Smooth muscle cell (in vitro differentiated cells): ENCODE measurements around the gene LRRC1. TPM values are rescaled to one million over a fixed set of nuclear protein-coding genes. Genes with fewer than 3 reads are reported as not detected.

Experiments used
- DNase-seq: peaks from one replicate; lab custom pipeline; 2025; ENCODE audit not compliant: unreplicated experiment; lab: John Stamatoyannopoulos, UW
- H2AFZ ChIP-seq: fragments of 200-600 bp; sonication (generic); 2 replicates; pipeline ENCODE4 v1.6.0; 2016; ENCODE audit warnings: antibody characterized with exemption, low read depth, mild to moderate bottlenecking
- H3F3A ChIP-seq: fragments of 200-600 bp; sonication (generic); 2 replicates; pipeline ENCODE4 v1.6.0; 2017; ENCODE audit warnings: antibody characterized with exemption, low read depth
- H3K27ac ChIP-seq: fragments of 200-600 bp; sonication (generic); 2 replicates; pipeline ENCODE4 v1.5.1; 2016; ENCODE audit warnings: low read depth, mild to moderate bottlenecking
- H3K27me3 ChIP-seq: fragments of 200-600 bp; sonication (generic); 2 replicates; pipeline ENCODE4 v1.6.1; 2016; ENCODE audit warnings: low read depth, mild to moderate bottlenecking
- H3K36me3 ChIP-seq: fragments of 200-600 bp; sonication (generic); 2 replicates; pipeline ENCODE4 v1.5.1; 2016; ENCODE audit warnings: low read depth
- H3K4me1 ChIP-seq: fragments of 200-600 bp; sonication (generic); 2 replicates; pipeline ENCODE4 v1.5.1; 2016; ENCODE audit warnings: low read depth
- H3K4me2 ChIP-seq: fragments of 200-600 bp; sonication (generic); 2 replicates; pipeline ENCODE4 v1.6.0; 2016; ENCODE audit warnings: mild to moderate bottlenecking
- H3K4me3 ChIP-seq: fragments of 200-600 bp; sonication (generic); 2 replicates; pipeline ENCODE4 v1.5.1; 2016; ENCODE audit warnings: mild to moderate bottlenecking
- H3K79me2 ChIP-seq: fragments of 200-600 bp; sonication (generic); 2 replicates; pipeline ENCODE4 v1.6.0; 2016; ENCODE audit warnings: low read depth, mild to moderate bottlenecking
- H3K9ac ChIP-seq: fragments of 200-600 bp; sonication (generic); 2 replicates; pipeline ENCODE4 v1.6.0; 2016; ENCODE audit warnings: low read depth
- H3K9me3 ChIP-seq: fragments of 200-600 bp; sonication (generic); replicated peaks from 2 replicates; pipeline ENCODE4 v1.5.1; 2016; ENCODE audit warnings: low read depth
- H4K20me1 ChIP-seq: fragments of 200-600 bp; sonication (generic); 2 replicates; pipeline ENCODE4 v1.6.0; 2016; ENCODE audit warnings: low read depth
- CTCF ChIP-seq: fragments of 200-600 bp; sonication (generic); IDR thresholded peaks from 2 replicates; pipeline ENCODE4 v1.5.1; 2017; ENCODE audit warnings: borderline replicate concordance, mild to moderate bottlenecking, antibody characterized with exemption; ENCODE audit not compliant: insufficient read depth, poor library complexity, severe bottlenecking
- WGBS: methylation state at CpG from one replicate; pipeline ENCODE4 v1.1.7; 2016; ENCODE audit warnings: low lambda C conversion rate; 5-methylcytosine and 5-hydroxymethylcytosine counted together
- polyA plus RNA-seq: library from polyadenylated mRNA; unstranded; fragments of >200 nt; fragmentation: Nextera tagmentation; extraction: Ambion mirVana; gene quantifications from 2 replicates; pipeline ENCODE4 v1.2.1, GENCODE V29; 2016
- total RNA-seq: library from RNA; depleted of rRNA; stranded (reverse); fragments of >200 nt; gene quantifications from 2 replicates; pipeline ENCODE4 v1.2.3, GENCODE V29; 2014

Gene LRRC1
- total and polyA plus RNA-seq, 2 experiments from 2014 or later, result 11.8 to 19.9 TPM

DNA sequence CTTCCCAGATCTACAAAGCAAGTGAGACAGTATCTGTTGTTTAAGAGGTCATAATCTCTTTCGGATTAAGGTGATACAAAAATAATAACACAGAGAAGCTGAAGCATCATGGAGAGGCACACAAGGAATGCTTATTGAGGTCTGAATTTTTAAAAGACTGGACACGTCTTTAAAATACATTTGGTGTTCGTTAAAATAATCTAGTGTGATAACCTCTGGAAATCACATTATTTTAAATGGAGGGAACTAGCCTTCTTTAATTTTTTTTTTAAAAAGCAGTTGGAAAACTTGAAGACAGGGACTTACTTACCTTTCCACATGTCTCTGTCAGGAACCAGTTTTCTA, 1.9 kb upstream of the LRRC1 start:
- 70% methylated on average over 3 of the region's 3 CpGs for WGBS
- Histone ChIP-seq H4K20me1 (peaks cover 24% of the 10 kb centered on the region), H3K27me3 (no peaks in the 10 kb centered on the region), H3K27ac (no peak overlapping the region), H3F3A (no peaks in the 10 kb centered on the region), H3K9me3 (no peaks in the 10 kb centered on the region), H3K4me2 (peak overlapping the region; percentile 87), H3K4me1 (no peaks in the 10 kb centered on the region), H2AFZ (peak overlapping the region; percentile 94), H3K4me3 (peak overlapping the region; percentile 69), H3K9ac (peak overlapping the region; percentile 10), H3K36me3 (peaks cover 10% of the 10 kb centered on the region), H3K79me2 (peaks cover 25% of the 10 kb centered on the region)
- DNase-seq, result no peak
- TF ChIP-seq CTCF, result no peak

DNA sequence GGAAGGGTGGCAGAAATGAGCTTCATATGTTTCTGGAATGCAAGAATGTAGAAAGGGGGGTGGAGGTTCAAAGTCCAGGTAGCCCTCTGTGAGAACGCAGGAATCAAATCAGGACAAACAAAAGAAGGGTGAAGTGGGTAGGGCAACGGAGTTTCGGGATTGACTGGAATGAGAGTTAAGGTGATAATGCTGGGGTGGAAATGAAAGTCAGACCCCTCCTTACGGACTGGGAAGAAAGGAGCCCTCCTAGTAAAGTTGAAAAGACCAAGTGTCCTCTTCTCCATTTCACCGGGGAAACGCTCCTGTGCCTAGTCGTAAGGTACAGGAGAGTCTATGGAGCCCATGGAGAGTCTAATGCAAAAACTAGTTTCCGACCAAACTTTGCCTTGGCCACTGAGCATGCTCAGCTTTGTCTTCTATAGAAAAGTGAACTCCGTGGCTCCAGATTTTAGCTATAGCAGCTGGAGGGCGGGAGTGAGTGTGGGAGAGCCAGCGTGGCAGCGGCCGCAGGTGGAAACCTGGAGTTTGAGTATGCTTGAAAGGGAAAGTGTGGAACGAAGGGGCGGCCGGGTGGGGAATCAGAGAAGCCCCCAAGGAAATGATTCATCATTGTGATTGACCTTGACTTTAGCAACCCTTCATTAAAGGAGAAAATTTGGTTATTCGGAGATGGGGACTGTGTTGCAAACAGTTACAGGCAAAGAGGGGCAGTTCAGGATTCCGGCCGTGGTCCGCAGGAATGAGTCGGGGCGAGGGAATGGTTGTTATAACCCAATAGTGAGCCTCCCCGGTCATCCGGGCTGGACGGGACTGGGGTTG, 1.3 kb upstream of the LRRC1 start:
- Histone ChIP-seq H3K4me1 (no peaks in the 10 kb centered on the region), H3K9me3 (no peaks in the 10 kb centered on the region), H4K20me1 (peaks cover 30% of the 10 kb centered on the region), H3K27ac (peak overlapping the region; percentile 43), H3K36me3 (peaks cover 10% of the 10 kb centered on the region), H3K9ac (peak overlapping the region; percentile 10), H3K27me3 (no peaks in the 10 kb centered on the region), H3F3A (no peaks in the 10 kb centered on the region), H3K4me2 (peak overlapping the region; percentile 87), H2AFZ (peak overlapping the region; percentile 94), H3K79me2 (peaks cover 31% of the 10 kb centered on the region), H3K4me3 (peak overlapping the region; percentile 69)
- no peak for TF ChIP-seq CTCF
- 1% methylated on average over 25 of the region's 25 CpGs for WGBS
- DNase-seq, result no peak

GRCh38 chr6:53794137-53794719, 577 bp upstream of the LRRC1 start:
- H3K4me3 ChIP-seq, result peak overlapping the region; percentile 69
- no peaks in the 10 kb centered on the region for H3F3A ChIP-seq
- under 1% methylated on average over 27 of the region's 27 CpGs for WGBS

More at GRCh38 chr6:53794137-53794719, 577 bp upstream of the LRRC1 start:
- peak overlapping the region; percentile 43 for H3K27ac ChIP-seq
- peak overlapping the region; percentile 87 for H3K4me2 ChIP-seq
- DNase-seq, result peak; percentile 78
- H3K9ac ChIP-seq, result peak overlapping the region; percentile 48
- H4K20me1 ChIP-seq, result peaks cover 34% of the 10 kb centered on the region
- no peaks in the 10 kb centered on the region for H3K9me3 ChIP-seq
- H3K27me3 ChIP-seq, result no peaks in the 10 kb centered on the region
- peak overlapping the region; percentile 94 for H2AFZ ChIP-seq
- H3K36me3 ChIP-seq, result peaks cover 10% of the 10 kb centered on the region
- peaks cover 38% of the 10 kb centered on the region for H3K79me2 ChIP-seq
- H3K4me1 ChIP-seq, result no peaks in the 10 kb centered on the region
- TF ChIP-seq CTCF, result peak; percentile 26
